HG03354 (cell line): ENCODE data around the gene EIF3CL.
"Not testable (repeated sequence)": the region's sequence is repeated elsewhere in the genome, so short reads cannot be mapped to it uniquely, and the experiment has no call there.

Source experiments
- ATAC-seq: cut with Tn5 transposase; IDR thresholded peaks from one replicate; pipeline ENCODE4 v1.9.1; 2021; ENCODE audit warnings: mild to moderate bottlenecking; ENCODE audit not compliant: unreplicated experiment, poor library complexity, severe bottlenecking

EIF3CL gene

DNA sequence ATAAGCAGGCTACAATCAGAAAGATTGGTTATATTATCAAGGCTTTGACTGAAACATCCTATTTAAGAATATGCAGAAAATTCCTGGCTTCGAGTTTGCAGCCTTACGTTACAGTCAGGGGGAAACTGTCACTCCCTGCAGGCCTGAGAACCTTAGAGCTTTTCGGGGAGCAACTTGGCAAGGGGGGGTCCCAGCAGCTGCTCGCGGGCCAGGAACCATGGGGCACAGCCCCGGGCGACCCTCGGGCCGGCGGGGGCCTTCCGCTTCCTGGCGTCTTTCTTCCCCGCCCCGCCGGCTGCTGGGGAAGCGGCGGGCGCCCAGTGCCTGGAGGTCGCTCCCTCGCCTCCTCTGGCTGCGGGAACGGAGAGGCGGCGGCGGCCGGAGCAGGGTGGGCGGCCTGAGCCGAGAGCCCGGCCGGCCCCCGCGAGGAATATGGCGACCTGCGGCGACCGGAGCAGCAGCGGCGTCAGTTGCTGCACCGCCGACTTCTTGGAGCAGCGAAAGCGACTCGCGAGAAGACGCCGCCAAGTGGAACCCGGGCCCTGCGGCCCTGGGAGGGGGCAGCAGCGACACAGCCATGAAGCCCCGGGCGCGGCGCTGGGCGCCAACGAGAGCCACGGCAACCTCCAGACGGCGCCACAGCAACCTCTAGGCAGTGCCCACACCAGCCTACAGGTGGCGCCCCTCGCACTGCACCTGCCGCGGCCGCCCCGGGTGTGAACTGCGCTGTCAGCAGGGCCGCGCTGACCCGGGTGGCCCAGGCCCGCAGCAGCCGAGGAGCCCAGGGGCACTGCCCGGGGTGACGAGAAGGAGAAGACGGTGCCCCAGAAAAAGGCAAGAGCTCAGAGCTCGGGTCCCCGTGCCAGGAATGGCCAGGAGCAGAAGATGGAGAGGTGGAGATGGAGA lies 39.1 kb downstream of the EIF3CL start:
- peak; percentile 95 for ATAC-seq

DNA sequence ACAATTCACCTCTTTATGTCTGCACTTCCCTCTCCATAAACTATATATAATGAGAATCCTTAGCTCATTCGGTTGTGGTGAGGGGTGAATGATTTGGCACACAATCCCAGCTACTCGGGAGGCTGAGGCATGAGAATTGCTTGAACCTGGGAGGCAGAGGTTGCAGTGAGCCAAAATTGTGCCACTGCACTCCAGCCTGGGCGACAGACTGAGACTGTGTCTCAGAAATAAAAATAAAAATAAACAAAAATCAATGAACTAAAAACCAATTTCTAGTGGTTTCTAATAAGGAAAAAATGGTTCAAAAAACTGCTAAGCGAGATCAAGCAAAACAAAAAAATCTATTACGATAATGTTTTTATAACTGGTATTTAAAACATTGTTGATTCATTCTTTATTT lies 40.2 kb downstream of the EIF3CL start, which contains the start of gene NPIPB6:
TSS of gene NPIPB6 (minus strand) at position 101 of the 400 bp plus-strand sequence. CDS start 686 bp downstream, outside the sequence.
- not testable (repeated sequence) for ATAC-seq

DNA sequence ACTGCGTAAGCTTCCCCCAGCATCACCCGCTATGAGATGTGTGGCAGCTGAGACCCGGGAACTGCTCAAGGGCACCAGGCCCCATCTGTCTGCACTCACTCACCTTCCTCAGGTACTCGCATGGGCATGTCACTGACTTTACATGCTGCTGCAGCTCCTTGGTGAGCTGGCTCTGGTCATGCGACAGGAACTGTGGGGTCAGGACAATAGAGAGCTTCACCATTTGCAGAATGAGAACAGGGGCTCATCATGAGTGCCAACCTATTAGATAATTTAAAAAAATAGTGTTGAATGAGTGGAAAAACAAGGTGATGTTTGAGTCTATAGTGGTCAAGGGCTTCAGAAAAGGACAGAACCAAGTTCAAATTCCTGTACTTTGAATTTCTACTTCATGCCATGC lies 41.0 kb downstream of the EIF3CL start:
- ATAC-seq: not testable (repeated sequence)

DNA sequence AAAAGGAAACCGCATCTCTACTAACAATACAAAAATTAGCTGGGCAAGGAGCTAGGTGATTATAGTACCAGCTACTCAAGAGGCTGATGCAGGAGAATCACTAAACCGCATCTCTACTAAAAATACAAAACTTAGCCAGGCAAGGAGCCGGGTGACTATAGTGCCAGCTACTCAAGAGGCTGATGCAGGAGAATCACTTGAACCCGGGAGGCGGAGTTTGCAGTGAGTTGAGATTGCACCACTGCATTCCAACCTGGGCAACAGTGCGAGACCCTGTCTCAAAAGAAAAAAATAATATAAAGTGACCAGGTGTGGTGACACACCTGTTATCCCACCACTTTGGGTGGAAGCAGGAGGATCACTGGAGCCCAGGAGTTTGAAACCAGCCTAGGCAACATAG lies 65.4 kb downstream of the EIF3CL start:
- ATAC-seq: not testable (repeated sequence)

DNA sequence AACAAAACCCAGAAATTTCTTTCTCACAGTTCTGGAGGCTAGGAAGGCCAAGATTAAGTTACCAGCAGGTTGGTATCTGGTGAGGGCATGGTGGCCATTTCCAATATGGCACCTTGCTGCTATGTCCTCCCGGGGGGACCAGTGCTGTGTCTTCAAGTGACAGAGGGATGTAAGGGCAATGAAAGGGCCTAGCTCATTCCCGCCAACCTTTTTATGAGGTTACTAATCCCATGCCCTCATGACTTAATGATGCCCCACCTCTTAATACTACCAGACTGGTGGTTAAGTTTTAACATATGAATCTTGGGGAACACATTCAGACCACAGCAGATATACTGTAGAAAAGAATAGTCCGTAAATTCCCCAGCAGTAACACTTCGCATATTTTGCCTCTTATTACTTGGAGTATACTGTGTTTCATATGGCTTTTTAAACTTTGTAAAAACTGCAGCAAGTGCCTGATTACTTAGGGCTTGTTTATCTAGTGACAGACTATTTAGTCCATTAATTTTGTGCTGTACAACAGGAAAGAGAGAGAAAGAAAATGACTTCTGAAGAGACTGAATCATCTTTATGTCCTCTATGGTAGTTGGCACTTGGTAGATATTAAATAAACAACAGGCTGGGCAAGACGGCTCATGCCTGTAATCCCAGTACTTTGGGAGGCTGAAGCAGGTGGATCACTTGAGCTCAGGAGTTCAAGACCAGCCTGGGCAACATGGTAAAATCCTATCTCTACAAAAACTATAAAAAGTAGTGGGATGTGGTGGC lies 66.5 kb downstream of the EIF3CL start:
- ATAC-seq: not testable (repeated sequence)

DNA sequence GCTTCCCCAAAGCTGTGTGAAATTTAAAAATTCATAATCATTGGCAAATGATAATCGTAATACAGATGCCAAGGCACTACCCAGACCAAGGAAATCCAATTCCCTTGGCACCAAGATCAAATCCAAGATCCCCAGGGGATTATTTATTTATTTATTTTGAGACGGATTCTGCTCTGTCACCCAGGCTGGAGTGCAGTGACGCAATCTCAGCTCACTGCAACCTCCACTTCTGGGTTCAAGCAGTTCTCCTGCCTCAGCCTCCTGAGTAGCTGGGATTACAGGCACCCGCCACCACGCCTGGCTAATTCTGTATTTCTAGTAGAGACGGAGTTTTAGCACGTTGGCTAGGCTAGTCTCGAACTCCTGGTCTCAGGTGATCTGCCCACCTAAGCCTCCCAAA lies 68.0 kb downstream of the EIF3CL start:
- not testable (repeated sequence) for ATAC-seq

DNA sequence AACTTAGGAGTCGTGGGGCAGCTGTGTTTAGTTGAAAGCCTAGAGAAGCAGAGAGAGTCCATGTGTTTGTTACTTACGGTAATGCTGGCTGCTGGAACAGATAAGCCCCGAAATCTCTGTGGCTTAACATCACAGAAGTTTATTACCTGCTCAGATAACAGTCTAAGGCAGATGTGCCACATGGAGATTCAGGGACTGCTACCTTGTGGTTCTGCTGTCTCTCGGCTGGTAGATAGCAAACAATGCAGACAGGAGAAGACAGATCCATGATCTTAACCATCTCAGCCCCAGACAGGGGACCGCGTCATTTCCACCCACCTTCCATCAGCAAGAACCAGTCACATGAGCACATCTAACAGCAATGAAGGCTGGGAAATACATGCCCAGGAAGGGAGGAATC lies 71.0 kb downstream of the EIF3CL start:
- ATAC-seq: not testable (repeated sequence)

DNA sequence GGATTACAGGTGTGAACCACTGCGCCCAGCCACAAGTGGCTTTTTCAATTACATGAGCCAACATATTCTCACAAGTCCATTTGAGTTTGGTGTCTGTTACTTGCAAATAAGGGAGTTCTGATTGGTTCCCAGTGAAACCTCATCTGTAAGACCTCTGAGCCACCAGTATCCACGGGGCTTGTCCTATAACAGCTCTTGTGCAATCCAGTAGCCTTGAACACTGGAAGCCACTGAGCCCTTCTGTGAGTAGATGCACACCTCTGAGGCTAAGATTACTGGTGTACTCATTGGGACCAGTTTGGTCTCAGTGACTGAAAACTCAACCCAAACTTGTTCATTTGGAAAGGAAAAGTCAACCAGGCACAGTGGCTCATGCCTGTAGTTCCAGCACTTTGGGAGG lies 72.7 kb downstream of the EIF3CL start:
- not testable (repeated sequence) for ATAC-seq

DNA sequence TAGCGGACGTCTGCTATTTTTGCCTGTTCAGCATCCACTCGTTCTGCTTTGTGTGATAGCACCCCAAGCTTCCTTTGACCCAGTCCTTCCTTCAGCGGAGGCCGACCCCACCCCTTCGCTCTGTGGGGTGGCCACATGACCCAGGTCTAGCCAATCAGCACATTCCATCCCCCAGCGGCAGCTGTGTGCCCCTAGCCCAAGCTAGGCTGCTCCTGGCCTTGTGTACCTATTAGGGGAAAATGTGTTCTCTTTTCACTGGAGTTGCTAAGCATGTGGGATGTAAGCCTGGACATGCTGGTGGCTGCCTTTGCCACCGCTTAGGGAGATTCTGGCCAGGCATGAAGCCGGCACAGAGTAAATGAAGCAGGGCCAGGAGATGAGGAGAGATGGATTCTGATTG lies 73.4 kb downstream of the EIF3CL start:
- not testable (repeated sequence) for ATAC-seq
